Vagina (tissue), 2 donors: ENCODE measurements around the gene SNX1.

Experiments used
- POLR2A ChIP-seq, 2 donors: fragments of 450-650 bp; IDR thresholded peaks; one replicate each; pipeline ENCODE4 v1.6.1; 2017; ENCODE audit warnings: antibody characterized with exemption in 2 of 2, mild to moderate bottlenecking in 2 of 2, moderate library complexity in 2 of 2
- POLR2AphosphoS5 ChIP-seq, 2 donors: sonication (generic); formaldehyde crosslinking; IDR thresholded peaks; one replicate each; pipeline ENCODE4 v1.9.0; 2017; ENCODE audit warnings: antibody characterized with exemption in 2 of 2, mild to moderate bottlenecking in 2 of 2, low read depth in 1 of 2; ENCODE audit not compliant: insufficient read depth in 1 of 2
- TF ChIP-seq, protein P1 (sequence below), 3 experiments: fragments of 450-650 bp in 2 of 3; fragments of 200-600 bp in 1 of 3; sonication (generic) in 1 of 3; IDR thresholded peaks; one replicate each; pipeline ENCODE4 v1.5.1; 2017 to 2019; ENCODE audit warnings: antibody characterized with exemption in 3 of 3, mild to moderate bottlenecking in 2 of 3, moderate library complexity in 2 of 3

DNA sequence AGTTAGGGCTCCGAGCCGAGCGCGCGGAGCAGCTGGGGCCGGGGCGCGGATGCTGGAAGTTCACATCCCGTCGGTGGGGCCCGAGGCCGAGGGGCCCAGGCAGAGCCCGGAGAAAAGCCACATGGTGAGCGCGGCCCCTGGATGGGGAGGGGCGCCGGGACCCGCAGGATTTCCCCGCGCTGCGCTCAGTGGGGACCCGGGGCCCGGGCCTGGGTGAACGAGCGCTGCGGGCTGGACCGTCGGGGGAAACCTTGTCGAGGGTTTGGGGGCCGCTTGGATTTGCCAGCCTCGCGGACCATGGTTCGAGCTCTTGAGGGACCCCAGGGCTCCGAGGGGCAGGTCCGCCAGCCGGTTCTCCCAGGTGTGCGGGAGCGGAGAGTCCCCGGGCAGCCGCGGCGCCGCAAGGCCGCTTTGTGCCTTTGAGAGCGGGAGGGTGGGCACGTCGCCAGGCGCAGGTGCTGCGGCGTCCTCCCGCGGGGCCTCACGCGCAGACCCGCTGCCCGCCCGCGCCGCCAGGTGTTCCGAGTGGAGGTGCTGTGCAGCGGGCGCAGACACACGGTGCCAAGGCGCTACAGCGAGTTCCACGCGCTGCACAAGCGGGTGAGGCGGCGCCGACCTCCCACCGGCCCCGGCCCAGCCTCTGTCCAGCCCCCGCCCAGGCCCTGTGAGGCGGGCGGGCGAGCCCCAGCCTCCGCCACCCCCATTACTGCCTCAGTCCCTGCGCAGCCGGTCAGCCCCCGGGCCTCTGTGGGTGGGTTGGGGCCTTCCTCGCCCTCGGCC, 56.1 kb downstream of the SNX1 start, which contains the start of gene SNX22:
- TF ChIP-seq, protein P1, sequence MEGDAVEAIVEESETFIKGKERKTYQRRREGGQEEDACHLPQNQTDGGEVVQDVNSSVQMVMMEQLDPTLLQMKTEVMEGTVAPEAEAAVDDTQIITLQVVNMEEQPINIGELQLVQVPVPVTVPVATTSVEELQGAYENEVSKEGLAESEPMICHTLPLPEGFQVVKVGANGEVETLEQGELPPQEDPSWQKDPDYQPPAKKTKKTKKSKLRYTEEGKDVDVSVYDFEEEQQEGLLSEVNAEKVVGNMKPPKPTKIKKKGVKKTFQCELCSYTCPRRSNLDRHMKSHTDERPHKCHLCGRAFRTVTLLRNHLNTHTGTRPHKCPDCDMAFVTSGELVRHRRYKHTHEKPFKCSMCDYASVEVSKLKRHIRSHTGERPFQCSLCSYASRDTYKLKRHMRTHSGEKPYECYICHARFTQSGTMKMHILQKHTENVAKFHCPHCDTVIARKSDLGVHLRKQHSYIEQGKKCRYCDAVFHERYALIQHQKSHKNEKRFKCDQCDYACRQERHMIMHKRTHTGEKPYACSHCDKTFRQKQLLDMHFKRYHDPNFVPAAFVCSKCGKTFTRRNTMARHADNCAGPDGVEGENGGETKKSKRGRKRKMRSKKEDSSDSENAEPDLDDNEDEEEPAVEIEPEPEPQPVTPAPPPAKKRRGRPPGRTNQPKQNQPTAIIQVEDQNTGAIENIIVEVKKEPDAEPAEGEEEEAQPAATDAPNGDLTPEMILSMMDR (IDR thresholded peaks at IDR 0.05) = no peak
- no peak for TF ChIP-seq POLR2A (IDR thresholded peaks at IDR 0.05)
- no peak for TF ChIP-seq POLR2AphosphoS5 (IDR thresholded peaks at IDR 0.05; ENCODE audit: insufficient read depth in 1 of 2, low read depth in 1 of 2)
